RPMI8226 (cell line): Measurements from ENCODE around the gene BCKDK.
"Not testable (repeated sequence)": the region's sequence is repeated elsewhere in the genome, so short reads cannot be mapped to it uniquely, and the experiment has no call there.

Experiments used
- DNase-seq: peaks from one replicate; pipeline ENCODE4 v3.0.0-alpha.2; 2015

The BCKDK gene

GRCh38 chr16:31144418-31144817 lies 36.2 kb downstream of the BCKDK start:
- not testable (repeated sequence) for DNase-seq

- peak; percentile 35 for DNase-seq
Observed at GRCh38 chr16:31145398-31145990, 37.3 kb downstream of the BCKDK start.

- DNase-seq, result no peak
Observed at GRCh38 chr16:31147574-31147973, 39.4 kb downstream of the BCKDK start.

GRCh38 chr16:31148281-31148728 lies 40.1 kb downstream of the BCKDK start:
- DNase-seq, result no peak

GRCh38 chr16:31148896-31149295 lies 40.7 kb downstream of the BCKDK start:
- no peak for DNase-seq

- no peak for DNase-seq
Observed at GRCh38 chr16:31149332-31149731, 41.1 kb downstream of the BCKDK start.

GRCh38 chr16:31149894-31150890 lies 42.0 kb downstream of the BCKDK start, which contains the start of gene PRSS36:
Gene PRSS36 (minus strand): TSS chr16:31150066. CDS start chr16:31150035, 31 bp downstream.
- DNase-seq, result no peak

- DNase-seq, result not testable (repeated sequence)
Observed at GRCh38 chr16:31150976-31151375, 42.8 kb downstream of the BCKDK start.

- peak; percentile 73 for DNase-seq
Observed at GRCh38 chr16:31157136-31157535, 49.0 kb downstream of the BCKDK start.
